Middle frontal gyrus (tissue), 1 donor: ENCODE results near the gene LLGL2.
A peak's percentile ranks its signal among the peaks of the same experiment; 100 is the strongest.
"Not testable (repeated sequence)": the region's sequence is repeated elsewhere in the genome, so short reads cannot be mapped to it uniquely, and the experiment has no call there.

Experiments used
- DNase-seq: peaks from one replicate; pipeline ENCODE4 v3.0.0-alpha.2; 2015; ENCODE audit warnings: low spot score; ENCODE audit errors: extremely low spot score

Gene LLGL2

DNA sequence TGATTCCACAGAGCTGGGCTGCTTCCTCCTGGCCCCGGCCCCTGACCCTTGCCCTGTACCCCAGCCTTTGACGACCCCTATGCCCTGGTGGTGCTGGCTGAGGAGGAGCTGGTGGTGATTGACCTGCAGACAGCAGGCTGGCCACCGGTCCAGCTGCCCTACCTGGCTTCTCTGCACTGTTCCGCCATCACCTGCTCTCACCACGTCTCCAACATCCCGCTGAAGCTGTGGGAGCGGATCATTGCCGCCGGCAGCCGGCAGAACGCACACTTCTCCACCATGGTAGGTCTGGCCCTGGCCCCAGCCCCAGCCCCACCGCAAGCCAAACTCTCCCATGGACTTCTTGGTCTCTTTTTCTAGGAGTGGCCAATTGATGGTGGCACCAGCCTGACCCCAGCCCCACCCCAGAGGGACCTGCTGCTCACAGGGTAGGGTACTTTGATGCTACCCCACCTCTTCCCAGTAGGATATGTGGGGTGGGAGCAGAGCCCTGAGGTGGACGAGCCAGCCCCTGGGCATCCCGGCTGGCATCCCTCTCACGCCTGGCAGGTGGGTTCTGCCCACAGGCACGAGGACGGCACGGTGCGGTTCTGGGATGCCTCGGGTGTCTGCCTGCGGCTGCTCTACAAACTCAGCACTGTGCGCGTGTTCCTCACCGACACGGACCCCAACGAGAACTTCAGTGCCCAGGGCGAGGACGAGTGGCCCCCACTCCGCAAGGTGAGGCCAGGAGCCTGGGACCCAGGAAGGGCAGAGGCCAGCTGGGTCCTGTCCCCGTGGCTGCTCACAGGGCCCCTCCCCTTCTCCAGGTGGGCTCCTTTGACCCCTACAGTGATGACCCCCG is 43.1 kb downstream of the LLGL2 start:
- no peak for DNase-seq

DNA sequence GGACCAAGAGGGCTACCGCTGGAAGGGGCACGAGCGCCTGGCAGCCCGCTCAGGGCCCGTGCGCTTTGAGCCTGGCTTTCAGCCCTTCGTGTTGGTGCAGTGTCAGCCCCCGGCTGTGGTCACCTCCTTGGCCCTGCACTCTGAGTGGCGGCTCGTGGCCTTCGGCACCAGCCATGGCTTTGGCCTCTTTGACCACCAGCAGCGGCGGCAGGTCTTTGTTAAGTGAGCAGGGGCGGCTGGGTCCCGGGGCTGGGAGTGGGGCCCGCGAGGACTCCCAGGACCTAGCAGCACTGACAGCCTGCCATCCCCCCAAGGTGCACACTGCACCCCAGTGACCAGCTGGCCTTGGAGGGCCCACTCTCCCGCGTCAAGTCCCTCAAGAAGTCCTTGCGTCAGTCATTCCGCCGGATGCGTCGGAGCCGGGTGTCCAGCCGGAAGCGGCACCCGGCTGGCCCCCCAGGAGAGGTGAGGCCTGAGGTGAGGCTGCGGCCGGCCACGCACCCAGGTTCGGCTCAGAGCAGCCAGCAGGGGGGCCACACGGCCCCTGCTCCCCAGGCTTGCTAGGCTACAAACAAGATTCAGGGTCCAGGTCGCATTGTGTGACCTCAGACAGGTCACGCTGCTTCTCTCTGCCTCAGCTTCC is 44.7 kb downstream of the LLGL2 start:
- no peak for DNase-seq

DNA sequence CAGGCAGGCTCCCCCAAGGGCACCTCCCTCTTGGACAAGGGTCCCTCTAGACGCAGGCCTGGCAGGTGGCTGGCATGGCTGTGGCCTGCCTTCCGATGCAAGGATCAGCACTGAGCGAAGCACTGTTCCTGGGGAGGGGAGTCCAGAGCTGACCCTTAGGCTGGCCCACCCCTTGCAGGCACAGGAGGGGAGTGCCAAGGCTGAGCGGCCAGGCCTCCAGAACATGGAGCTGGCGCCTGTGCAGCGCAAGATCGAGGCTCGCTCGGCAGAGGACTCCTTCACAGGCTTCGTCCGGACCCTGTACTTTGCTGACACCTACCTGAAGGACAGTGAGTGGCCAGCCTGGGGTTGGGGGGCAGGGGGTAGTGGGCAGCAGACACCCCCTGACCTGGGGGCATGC is 45.3 kb downstream of the LLGL2 start:
- no peak for DNase-seq

DNA sequence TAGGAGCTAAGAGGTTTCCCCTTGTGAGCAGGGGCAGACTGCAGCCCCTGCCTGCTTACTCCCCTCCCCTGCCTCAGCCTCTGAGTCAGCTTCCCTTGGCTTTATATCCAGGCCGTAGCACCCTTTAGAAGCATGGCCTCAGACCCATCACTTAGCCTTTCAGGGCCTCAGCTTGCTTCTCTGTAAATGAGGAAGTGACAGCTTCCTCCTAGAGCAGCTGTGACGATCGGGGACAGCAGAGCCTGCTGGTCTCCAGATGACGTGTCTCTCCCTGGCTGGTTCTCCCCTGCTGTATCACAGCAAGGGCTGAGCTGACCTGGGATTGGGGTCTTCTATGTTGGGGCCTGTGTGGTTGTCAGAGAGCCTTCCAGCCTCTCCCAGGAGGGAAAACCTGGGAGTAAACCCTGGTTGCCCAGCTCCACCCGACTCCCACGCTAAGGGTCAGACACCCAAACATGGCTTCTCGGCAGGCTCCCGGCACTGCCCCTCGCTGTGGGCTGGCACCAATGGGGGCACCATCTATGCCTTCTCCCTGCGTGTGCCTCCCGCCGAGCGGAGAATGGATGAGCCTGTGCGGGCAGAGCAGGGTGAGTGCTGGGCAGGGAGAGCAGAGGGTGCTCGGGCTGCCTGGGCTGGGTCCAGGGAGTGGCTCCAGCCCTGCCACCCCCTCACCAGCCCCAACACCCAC is 45.8 kb downstream of the LLGL2 start:
- no peak for DNase-seq

DNA sequence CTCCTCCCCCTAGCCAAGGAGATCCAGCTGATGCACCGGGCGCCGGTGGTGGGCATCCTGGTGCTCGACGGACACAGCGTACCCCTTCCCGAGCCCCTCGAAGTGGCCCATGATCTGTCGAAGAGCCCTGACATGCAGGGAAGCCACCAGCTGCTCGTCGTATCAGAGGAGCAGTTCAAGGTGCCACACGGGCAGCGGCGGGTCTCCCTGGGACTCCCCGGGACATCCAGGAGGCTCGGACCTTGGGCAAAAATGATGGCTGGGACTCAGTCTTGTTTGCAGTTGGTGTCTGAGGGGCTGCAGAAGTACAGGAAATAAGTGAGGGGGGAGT is 46.4 kb downstream of the LLGL2 start:
- no peak for DNase-seq

DNA sequence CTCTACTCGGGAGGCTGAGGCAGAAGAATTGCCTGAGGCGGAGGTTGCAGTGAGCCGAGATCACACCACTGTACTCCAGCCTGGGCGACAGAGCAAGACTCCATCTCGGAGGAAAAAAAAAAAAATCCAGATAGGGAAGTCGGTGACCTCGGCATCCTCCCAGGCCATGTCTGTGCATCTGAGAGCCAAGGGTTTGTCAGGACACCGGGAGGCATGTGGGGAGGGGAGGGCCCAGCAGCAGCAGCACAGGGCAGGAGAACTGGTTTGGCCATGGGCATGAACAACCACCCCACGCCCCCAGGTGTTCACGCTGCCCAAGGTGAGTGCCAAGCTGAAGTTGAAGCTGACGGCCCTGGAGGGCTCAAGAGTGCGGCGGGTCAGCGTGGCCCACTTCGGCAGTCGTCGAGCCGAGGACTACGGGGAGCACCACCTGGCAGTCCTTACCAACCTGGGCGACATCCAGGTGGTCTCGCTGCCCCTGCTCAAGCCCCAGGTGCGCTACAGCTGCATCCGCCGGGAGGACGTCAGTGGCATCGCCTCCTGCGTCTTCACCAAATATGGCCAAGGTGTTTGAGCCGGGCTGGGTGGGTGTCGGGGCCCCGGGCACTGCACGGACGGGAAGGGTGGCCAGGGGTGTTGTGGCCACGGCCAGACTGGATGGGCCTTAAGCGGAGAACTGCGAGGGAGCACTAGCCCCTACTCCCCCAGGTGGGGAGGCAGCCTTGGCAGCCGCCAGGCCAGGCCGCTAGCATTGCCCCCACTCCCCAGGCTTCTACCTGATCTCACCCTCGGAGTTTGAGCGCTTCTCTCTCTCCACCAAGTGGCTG is 47.4 kb downstream of the LLGL2 start:
- DNase-seq, result no peak

DNA sequence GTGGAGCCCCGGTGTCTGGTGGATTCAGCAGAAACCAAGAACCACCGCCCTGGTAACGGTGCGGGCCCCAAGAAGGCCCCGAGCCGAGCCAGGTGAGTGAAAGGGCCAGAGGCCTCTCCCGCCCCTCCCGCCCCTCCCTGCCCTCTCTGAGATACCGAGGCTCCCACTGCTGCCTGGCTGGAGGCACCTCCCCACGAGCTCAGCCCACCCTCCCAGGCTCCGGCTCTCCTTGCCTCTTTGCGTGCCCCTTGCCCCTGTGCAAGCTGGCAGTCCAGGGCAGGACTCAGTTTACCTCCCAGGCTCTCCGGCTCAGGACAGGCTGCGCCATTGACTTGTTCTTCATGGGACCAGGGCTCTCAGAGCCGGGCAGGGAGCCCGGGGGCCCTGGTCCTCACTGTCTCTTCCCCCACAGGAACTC is 48.1 kb downstream of the LLGL2 start:
- no peak for DNase-seq

DNA sequence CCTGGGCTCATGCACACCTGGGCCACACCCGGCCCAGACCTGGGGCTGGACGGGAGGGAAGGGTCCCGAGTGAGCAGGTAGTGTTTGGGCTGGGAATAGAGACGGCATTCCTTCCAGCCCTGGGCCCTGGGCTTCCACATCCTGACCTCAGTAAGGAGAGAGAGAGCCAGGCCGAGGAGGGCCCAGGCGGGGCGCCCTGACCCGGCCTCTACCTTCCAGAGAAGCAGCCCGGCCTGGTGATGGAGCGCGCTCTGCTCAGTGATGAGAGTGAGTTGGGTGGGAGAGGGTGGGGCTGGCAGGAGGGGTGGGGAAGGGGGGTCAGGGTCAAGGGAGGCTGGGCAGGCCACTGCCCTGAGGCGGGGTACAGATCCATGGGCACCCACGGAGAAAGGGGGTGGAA is 48.5 kb downstream of the LLGL2 start:
- DNase-seq, result no peak

DNA sequence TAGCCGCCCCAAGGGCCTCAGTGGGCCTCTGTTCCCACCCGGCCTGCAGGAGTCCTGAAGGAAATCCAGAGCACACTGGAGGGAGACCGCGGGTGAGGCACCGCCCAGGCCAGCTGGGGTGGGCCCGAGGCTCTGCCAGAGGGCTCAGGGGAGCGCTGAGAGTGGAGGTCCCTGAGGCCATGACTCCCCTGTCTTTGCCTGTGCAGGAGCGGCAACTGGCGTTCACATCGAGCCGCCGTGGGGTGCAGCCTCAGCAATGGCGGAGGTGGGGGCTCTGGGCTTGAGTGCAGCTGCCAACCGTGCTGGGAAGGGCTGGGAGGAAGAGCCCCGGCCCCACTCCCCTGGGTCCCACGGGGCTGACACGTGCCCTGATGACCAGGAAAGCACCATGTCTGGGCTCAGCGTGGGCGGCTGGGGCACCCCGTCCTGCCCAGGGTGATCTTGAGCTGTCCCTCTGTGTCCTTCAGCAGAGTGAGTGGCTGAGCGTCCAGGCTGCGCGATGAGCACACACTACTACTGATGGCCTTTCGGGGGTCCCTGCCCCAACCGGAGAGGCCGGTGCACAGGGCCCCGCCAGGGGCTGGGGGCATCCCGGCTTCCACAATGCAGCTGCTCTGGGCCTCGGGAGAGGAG is 49.0 kb downstream of the LLGL2 start:
- DNase-seq, result no peak

DNA sequence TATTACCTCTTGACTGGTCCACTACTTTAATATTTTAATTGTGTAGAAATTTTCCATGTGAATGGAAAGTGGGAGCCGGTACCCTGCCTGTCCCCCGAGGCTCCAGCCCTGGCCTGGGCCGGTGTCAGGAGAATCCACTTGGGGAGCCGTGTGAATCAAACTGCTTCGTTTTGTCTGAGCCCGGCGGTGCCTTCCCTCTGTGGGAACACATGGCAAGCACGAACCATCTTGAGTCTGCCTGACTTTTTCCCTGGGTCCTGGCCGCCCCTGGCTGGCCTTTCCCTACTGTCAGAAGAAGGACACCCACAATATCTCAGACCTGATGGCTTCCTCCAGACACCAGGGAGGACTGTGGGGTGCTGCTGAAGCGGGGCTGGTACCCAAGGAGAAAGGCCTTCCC is 49.7 kb downstream of the LLGL2 start:
- DNase-seq, result no peak

DNA sequence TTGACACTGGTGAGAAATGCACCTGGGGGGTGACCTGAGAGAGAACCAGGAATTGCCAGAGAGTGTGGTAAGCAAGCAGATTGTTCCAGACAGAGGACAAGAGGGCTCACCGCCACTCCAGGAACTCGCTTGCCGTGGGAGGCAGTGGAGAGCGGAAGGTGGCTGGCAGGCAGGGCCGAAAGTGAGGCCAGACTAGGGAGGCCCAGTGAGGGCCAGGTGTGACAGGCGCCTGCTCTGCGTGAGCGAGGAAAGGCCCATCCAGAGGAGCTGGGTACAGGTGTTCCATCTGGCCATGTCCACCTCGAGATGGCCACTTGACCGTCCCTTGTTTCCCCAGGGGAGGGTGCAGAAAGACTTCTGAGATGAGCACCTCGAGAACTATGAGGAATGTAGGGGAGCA is 50.2 kb downstream of the LLGL2 start:
- no peak for DNase-seq

DNA sequence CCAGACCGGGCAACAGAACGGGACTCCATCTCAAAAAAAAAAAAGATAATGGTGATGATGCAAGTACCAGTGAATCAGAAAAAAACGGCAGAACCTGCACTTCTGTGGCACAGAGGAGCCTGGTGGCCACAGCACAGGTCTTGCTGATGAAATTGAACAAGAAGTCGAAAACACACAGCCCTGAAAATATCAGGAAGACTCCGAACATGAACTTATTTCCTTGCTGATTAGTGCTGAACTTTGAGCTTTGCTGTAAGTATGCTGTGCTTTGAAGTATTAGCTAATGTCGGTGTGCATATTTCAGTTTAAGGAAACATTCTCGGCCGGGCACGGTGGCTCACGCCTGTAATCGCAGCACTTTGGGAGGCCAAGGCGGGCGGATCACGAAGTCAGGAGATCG is 51.2 kb downstream of the LLGL2 start:
- no peak for DNase-seq

DNA sequence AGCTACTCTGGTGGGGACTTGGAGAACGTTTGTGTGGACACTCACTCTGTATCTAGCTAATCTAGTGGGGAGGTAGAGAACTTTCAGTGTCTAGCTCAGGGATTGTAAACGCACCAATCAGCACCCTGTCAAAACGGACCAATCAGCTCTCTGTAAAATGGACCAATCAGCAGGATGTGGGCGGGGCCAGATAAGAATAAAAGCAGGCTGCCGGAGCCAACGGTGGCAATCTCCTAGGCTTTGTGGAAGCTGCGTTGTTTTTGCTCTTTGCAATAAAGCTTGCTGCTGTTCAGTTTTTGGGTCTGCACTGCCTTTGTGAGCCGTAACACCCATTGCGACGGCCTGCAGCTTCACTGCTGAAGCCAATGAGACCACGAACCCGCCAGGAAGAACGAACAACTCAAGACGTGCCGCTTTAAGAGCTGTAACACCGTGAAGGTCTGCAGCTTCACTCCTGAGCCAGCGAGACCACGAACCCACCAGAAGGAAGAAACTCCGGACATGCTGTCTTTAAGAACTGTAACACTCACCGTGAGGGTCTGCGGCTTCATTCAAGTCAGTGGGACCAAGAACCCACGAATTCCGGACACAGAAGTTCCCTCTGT is 55.7 kb downstream of the LLGL2 start:
- not testable (repeated sequence) for DNase-seq

DNA sequence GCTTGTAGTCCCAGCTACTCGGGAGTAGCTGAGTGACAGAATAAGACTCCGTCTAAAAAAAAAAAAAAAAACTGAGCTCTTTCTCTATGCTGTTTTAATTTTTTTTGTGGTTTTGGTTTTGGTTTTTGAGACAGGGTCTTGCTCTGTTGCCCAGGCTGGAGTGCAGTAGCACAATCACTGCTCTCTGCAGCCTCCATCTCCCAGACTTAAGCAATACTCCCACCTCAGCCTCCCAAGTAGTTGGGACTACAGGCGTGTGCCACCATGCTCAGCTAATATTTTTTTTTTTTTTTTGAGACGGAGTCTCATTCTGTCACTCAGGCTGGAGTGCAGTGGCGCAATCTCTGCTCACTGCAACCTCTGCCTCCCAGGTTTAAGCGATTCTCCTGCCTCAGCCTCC is 57.7 kb downstream of the LLGL2 start:
- not testable (repeated sequence) for DNase-seq

DNA sequence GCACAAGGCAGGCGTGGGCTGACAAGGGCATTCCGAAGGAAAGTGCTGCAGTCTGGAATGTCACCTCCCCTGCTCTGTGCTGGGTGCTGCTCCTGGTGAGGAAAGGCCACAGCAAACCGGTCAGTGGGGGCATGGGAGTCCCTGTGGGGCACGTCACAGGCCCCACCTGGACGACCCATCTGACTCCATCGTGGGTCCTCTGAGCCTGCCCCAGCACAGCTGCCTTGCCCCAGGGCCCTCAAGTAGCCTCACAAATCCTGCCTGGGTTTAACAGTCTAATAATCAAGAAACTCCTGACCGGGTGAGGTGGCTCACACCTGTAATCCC is 59.3 kb downstream of the LLGL2 start:
- DNase-seq, result no peak

DNA sequence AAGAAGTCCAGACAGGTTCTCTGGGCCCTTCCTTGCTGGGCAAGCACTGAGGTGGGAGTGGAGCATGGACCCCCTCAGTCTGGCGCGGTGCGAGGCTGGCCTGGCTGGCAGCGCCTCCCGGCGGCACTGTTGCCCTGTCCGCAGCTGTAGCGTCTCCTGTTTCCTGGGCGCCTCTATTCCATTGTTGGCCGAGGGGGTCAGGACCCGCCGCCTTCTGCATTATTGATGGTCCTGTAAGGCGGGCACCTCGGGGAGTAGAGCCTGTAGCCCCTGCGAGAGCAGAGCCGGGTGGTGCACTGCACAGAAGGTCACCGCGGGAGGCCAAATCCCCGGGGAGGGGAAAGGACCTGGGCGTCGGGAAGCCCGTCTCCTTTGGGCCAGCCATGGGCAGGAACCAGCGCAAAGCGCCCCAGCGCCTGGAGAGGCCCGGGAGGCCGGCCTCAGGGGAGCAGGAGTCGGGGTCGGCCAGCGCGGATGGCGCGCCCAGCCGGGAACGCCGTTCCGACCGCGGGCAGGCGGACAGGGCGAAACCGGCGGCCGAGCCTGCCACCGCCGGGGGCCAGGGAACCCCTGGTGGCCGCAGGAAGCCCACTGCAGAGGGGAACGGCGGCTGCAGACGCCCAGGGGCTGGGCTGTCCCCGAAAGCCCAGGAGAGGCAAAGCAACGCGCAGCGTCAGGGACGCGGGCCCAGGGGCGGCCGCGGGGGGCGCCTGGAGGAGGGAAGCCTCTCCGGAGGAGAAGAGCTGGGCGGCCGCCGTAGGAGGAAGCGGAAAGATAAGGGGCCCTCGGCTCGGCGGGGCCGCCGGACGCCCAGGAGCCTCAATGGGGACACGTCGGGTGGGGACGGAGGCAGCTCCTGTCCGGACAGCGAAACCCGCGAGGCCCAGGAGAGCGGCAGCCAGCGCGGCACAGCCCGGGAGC is 62.4 kb downstream of the LLGL2 start, which contains the start of gene MYO15B:
TSS of gene MYO15B (plus strand) at position 126 of the 921 bp plus-strand sequence. CDS start at position 384, 258 bp downstream.
- no peak for DNase-seq

DNA sequence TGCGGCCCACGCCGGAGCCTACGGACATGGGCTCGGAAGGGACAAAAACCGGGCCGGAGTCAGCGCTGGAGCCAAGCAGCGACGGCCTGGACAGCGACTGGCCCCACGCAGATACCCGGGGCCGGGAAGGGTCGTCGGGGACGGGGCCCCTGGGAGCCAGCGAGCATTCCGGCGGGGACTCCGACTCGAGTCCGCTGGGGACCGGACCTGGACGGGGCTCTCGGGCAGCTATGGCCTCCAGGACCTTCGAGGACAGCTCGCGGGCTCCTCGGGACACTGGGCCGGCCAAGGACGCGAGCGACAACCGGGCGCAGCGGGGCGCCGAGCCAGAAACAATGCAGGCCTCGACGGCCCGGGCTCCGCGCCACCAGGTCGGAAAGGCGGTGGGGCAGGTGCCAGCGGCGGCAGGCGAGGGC is 63.1 kb downstream of the LLGL2 start:
- DNase-seq, result no peak

DNA sequence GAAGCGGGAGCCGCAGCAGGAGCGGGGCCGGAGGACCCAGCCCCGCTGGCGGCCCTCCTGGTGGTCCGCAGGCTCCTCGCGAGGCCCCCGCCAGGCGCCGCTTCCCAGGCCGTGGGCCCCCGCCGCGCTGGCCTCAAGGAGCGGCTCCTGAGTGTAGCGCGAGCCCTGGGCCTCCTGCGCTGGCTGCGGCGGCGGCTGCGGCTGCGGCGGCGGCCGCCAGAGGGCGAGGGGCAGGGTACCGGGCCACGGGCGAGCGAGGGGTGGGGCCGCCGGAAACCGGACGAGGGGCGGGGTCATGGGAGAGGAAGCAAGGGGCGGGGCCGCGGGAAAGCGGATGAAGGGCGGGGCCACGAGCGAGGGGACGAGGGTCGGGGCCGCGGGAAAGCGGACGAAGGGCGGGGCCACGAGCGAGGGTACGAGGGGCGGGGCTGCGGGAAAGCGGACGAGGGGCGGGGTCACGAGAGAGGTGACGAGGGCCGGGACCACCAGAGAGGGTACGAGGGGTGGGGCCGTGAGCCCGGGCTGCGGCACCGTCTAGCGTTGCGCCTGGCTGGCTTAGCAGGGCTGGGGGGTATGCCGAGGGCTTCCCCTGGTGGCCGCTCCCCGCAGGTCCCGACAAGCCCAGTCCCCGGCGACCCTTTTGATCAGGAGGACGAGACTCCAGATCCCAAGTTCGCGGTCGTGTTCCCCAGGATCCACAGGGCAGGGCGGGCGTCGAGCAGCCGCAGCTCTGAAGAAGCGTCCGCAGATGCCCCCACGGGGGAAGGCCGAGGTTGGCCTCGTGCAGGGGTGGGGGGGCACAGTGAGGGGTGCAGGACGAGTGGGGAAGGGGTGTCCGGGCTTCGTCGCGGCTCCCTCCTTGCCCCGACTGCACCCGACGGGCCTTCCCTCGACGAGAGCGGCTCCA is 63.8 kb downstream of the LLGL2 start:
- peak; percentile 59 for DNase-seq

DNA sequence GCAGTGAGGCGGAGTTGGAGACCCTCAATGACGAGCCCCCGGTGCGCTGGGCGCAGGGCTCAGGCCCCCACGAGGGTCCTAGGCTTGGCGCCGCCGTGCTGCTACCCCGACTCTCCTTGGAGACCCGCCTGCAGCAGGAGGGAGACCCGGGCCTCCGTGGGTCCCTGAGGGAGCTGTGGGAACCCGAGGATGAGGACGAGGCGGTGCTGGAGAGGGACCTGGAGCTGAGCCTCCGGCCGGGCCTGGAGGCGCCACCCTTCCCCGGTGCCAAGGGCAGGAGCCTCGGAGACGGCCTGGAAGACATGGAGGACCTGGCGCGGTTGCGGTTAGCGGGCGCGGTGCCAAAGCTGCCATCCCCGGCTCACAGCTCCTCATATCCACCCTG is 64.4 kb downstream of the LLGL2 start:
- no peak for DNase-seq
